Neural cell (in vitro differentiated cells): ENCODE results near the gene CIROP.

Experiments
- CTCF ChIP-seq: fragments of 450-650 bp; IDR thresholded peaks from 2 replicates; pipeline ENCODE4 v1.5.1; 2014; ENCODE audit warnings: antibody characterized with exemption, mild to moderate bottlenecking, moderate library complexity; ENCODE audit not compliant: poor library complexity, severe bottlenecking
- EP300 ChIP-seq: fragments of 450-650 bp; conservative IDR thresholded peaks from 2 replicates; pipeline ENCODE4 v1.6.1; 2014; ENCODE audit warnings: antibody characterized with exemption, mild to moderate bottlenecking, moderate library complexity; ENCODE audit not compliant: poor library complexity, severe bottlenecking
- EZH2 ChIP-seq: fragments of 200-600, 300-800 bp; shearing (Covaris generic), sonication (generic); IDR thresholded peaks from 2 replicates; pipeline ENCODE4 v1.6.1; 2014; ENCODE audit warnings: antibody characterized with exemption, low read length, borderline replicate concordance, mild to moderate bottlenecking; ENCODE audit not compliant: insufficient read depth, poor library complexity, severe bottlenecking
- POLR2AphosphoS5 ChIP-seq: IDR thresholded peaks from 2 replicates; pipeline ENCODE4 v1.6.1; 2012
- SMC3 ChIP-seq: fragments of 450-650 bp; conservative IDR thresholded peaks from 2 replicates; pipeline ENCODE4 v1.6.1; 2014; ENCODE audit warnings: antibody characterized with exemption, mild to moderate bottlenecking, moderate library complexity; ENCODE audit not compliant: poor library complexity
- TAF1 ChIP-seq: IDR thresholded peaks from 2 replicates; pipeline ENCODE4 v1.6.1; 2012; ENCODE audit warnings: low read depth

- TF ChIP-seq CTCF = no peak
- no peak for TF ChIP-seq EZH2
- no peak for TF ChIP-seq TAF1
- no peak for TF ChIP-seq POLR2AphosphoS5
- TF ChIP-seq EP300 = no peak
- no peak for TF ChIP-seq SMC3
Measured at GRCh38 chr14:23126548-23127278, 21.9 kb upstream of the CIROP start.
